ENCODE data around the gene EML6. TPM values are rescaled to one million over a fixed set of nuclear protein-coding genes. Genes with fewer than 3 reads are reported as not detected.

Gene EML6
- 10 to 100 TPM in 4 of 8 experiments, 1 to 10 TPM in 4; 2.9 to 23.2 (median 10.2) TPM for total RNA-seq

DNA sequence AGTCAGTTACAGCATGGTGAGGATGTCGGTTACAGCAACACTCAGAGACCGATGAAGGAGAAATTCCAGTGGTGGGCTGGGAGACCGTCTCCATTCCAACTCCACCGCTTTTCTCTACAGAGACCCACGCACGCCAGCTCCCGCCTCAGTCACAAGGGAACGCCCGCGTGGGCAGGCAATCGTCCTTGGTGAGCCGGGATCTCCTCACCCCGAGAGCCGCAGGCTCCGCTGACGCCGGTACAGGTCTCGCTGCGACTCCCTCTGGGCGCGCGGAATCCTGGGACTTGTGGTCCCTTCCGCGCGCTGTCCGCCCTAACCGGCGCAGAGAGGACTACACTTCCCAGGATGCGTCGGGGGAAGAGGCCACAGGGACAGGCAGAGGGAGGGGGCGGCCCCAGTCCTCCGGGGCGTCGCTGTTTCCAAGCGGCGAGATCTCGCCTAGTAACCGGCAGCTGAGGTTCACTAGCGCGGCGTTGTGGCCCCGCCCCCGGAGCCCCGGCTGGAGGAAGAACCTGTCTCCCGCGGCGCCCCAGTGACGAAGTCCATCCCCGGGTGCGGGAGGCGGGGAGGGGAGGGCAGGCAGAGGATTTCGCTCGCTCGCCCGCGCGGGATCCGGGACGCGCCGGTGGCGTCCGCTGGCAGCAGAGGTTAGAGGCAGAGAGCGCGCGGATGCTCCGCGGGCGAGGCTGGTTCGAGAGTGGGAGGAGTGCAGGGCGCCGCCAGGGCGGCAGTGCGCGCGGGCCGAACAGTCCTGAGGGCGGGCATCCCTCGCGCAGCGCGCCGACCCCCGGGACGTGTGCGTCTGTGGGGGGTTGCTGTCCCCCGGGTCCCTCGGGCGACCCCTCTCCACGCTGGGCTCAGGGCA lies at the start of gene EML6:
EML6 (plus strand) TSS at position 532 of the 865 bp plus-strand sequence. CDS start 1,400 bp downstream, outside the sequence.
- peak within 1 kb of the TSS; percentile 37 to 76 for H3K27ac ChIP-seq
- peak within 1 kb of the TSS; percentile 51 to 78 (median 66) for H3K4me3 ChIP-seq
- ATAC-seq (replicated peaks in 6 of 8): peak; percentile 92 to 97 (median 94)
- WGBS, 10 experiments: 0 to 7% (median 0%) methylated on average over 2 to 34 of the region's 90 CpGs; no CpG with 5 or more reads in 3 of the 10 experiments
- H3K4me1 ChIP-seq (replicated peaks in 1 of 2): peaks cover 5 to 9% of the 10 kb centered on the region in 2 donors
- in situ Hi-C loops (cut with MboI; ENCODE audit: low pct_unique_long_range_greater_than_20kb in 2 of 9, low sequenced_read_pairs in 9 of 9, unreplicated experiment in 9 of 9): loop anchor here in 5 of 9 experiments (25.0 kb wide), 1 partner anchor 611 kb away; the partner anchor contains the start of gene ACYP2 (in 5 of the 5)

DNA sequence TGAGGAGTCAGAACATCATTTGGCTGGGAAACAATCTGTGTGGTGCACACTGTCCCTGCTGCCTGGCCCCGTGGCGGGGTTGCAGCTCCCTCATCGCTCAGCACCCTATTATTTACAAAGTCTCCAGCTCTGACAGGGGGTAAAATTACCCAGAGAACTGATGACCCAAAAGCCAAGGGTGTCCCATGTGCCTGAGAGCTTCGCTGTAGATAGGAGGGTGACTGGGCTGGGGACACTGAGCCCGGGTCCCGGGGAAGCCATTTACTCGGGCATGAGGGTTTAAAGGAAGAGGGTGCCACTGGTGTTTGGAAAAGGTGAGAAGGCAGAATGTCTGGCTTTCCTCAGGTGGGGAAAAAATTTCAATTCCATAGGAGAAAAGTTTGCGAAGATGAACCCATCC lies 48.2 kb upstream of the EML6 start:
- no peak for ATAC-seq (replicated peaks in 6 of 8)
- H3K27ac ChIP-seq: no peak overlapping the region
- no peak overlapping the region for H3K4me3 ChIP-seq
- H3K4me1 ChIP-seq (replicated peaks in 1 of 2): peaks cover 0 to 3% of the 10 kb centered on the region in 2 donors
- 81 to 100% (median 95%) methylated on average over 1 to 8 of the region's 8 CpGs; no CpG with 5 or more reads in 3 of the 10 experiments for WGBS, 10 experiments
- in situ Hi-C loops (cut with MboI; ENCODE audit: low pct_unique_long_range_greater_than_20kb in 2 of 9, low sequenced_read_pairs in 9 of 9, unreplicated experiment in 9 of 9): no loop called here

DNA sequence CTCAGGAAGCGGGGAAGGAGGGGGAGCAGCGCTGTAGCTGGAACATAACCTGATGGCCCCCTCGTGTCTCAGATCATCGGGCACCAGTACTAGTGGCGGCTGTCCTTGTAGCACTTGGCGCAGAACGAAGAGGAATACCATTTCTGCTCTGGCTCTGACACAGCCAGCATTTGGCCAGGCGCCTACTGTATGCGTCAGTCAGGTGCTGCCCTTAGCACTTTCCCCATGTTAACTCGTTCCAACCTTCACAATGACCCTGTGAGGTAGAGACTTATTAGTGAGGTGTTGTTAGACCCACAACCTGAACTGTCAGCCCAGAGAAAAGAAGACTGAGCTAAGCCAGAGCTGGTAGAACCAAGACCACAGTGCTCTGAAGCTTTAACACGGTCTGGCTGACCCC lies 47.7 kb upstream of the EML6 start:
- Histone ChIP-seq H3K27ac (no peak overlapping the region), H3K4me1 (replicated peaks in 1 of 2) (peaks cover 0 to 3% of the 10 kb centered on the region in 2 donors), H3K4me3 (no peak overlapping the region)
- in situ Hi-C loops (cut with MboI; ENCODE audit: low pct_unique_long_range_greater_than_20kb in 2 of 9, low sequenced_read_pairs in 9 of 9, unreplicated experiment in 9 of 9): no loop called here
- no peak for ATAC-seq (replicated peaks in 6 of 8)
- WGBS, 10 experiments: 57 to 100% (median 83%) methylated on average over 1 to 10 of the region's 11 CpGs; no CpG with 5 or more reads in 2 of the 10 experiments

DNA sequence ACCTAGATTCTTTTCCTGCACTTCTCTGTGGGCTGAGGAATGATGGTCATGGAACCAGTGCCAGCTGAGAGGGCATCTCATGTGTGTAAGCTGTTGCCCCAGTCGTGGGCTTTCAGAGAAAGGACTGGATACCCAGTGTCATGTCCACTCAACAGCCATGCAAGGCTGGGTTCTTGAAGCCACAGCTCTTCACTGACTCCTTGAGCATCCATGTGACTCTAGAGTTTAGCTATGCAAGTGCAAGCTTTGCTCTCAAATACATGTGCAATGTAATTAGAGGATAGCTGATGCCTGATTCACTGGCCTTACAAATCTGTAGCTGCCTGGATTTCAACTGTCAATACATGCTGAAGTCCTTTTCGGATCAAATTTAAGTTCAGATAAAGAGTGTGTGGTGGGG lies 46.8 kb upstream of the EML6 start:
- WGBS, 10 experiments: 47 to 100% (median 100%) methylated on average over 1 to 2 of the region's 2 CpGs; no CpG with 5 or more reads in 2 of the 10 experiments
- ATAC-seq (replicated peaks in 6 of 8): no peak

DNA sequence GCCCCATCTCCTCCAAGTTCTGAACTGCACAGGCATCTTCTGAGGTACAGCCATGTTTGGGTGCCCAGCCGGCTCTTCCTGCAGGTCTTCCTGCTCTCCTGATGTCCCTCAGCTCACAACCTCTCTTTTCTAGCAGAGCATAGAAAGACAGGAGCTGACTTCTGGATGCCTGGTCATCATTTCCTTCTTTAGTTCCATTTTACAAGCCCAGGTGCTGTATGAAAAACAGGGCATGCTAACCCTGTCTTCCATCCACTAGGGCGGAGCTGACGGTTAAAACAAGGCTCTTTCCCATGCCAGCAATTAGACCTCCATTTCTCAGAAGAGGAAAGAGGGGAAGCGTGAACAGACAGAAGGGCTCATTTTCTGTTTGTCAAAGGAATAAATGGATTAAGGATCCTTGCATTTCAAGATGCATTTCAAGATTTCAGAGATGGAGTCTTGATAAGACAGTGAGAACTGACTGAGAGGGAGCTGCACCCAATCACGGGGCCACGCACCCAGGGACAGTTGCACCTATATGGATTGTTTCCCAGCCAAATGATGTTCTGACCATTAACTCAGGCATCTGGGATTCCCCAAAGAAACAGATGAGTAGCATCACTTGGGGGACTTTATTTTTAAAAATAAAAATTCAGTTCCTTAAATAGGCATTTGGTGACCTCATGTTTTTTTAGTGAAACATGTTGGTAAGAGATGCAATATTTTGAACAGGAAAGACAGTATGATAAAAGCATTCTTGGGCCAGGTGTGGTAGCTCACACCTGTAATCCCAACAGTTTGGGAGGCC lies 45.8 kb upstream of the EML6 start:
- no peak overlapping the region for H3K27ac ChIP-seq
- WGBS, 10 experiments: 88 to 100% (median 98%) methylated on average over 1 to 5 of the region's 6 CpGs; no CpG with 5 or more reads in 4 of the 10 experiments
- no peak overlapping the region for H3K4me3 ChIP-seq
- ATAC-seq (replicated peaks in 6 of 8): no peak
- H3K4me1 ChIP-seq (replicated peaks in 1 of 2): peaks cover 0 to 3% of the 10 kb centered on the region in 2 donors
- in situ Hi-C loops (cut with MboI; ENCODE audit: low pct_unique_long_range_greater_than_20kb in 2 of 9, low sequenced_read_pairs in 9 of 9, unreplicated experiment in 9 of 9): no loop called here

More for the DNA sequence above, 46.8 kb upstream of the EML6 start:
- in situ Hi-C loops (cut with MboI; ENCODE audit: low pct_unique_long_range_greater_than_20kb in 2 of 9, low sequenced_read_pairs in 9 of 9, unreplicated experiment in 9 of 9): no loop called here
- Histone ChIP-seq H3K27ac (no peak overlapping the region), H3K4me1 (replicated peaks in 1 of 2) (peaks cover 0 to 3% of the 10 kb centered on the region in 2 donors), H3K4me3 (no peak overlapping the region)

DNA sequence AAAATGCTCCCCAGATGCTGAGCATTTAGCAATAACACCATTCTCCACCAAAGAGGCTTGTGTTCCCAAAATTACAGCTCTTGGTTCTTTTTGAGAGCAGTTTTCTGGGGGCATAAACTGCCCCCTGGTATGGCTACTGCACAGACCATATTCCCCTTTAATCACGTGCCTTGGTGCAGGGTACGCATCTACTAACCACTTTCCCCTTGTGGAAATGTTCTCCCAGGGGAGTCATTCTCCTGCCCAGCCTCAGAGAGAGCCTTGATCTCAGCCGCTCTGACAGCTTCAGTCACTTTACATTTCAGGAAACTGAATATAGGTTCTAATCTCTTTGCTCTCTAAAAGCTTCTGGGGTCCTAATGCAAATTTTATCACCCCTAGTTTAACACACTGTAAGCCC lies 44.7 kb upstream of the EML6 start:
- ATAC-seq (replicated peaks in 6 of 8): peak in 6 of 8 experiments; percentile 3 to 78 (median 44)
- in situ Hi-C loops (cut with MboI; ENCODE audit: low pct_unique_long_range_greater_than_20kb in 2 of 9, low sequenced_read_pairs in 9 of 9, unreplicated experiment in 9 of 9): no loop called here
- Histone ChIP-seq H3K4me1 (replicated peaks in 1 of 2) (peaks cover 0 to 3% of the 10 kb centered on the region in 2 donors), H3K4me3 (no peak overlapping the region), H3K27ac (no peak overlapping the region)
- 20 to 90% (median 51%) methylated on average over 1 to 3 of the region's 3 CpGs; no CpG with 5 or more reads in 5 of the 10 experiments for WGBS, 10 experiments

DNA sequence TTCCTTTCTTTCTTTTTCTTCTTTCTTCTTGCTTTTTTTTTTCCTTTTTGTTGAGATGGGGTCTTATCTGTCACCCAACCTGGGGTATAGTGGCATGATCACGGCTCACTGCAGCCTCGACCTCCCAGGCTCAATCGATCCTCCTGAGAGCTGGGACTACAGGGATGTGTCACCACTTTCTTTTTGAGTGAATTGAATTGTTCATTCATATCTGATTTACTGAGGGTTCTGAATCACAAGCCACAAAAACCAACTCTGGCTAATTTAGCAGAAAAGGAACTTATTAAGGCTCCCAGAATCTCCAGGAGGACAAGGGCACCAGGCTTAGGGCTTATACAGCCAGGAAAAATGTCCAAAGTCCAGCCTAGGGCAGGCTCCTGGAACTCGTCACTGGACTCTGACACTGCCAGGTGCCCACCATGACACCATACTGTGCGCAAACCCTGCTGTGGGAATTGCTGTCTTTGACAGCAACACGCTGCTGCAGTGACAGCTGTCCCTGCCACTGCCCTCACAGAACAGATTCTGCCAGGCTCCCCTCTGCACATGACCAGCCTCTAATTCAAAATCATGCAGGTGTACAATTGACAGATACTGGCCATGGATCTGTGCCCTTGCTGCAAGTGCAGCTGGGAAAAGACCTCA lies 42.9 kb upstream of the EML6 start:
- Histone ChIP-seq H3K27ac (no peak overlapping the region), H3K4me3 (no peak overlapping the region), H3K4me1 (replicated peaks in 1 of 2) (peaks cover 0 to 3% of the 10 kb centered on the region in 2 donors)
- in situ Hi-C loops (cut with MboI; ENCODE audit: low pct_unique_long_range_greater_than_20kb in 2 of 9, low sequenced_read_pairs in 9 of 9, unreplicated experiment in 9 of 9): no loop called here
- ATAC-seq (replicated peaks in 6 of 8): no peak
- 6 to 100% (median 76%) methylated on average over 1 to 6 of the region's 6 CpGs for WGBS, 10 experiments

DNA sequence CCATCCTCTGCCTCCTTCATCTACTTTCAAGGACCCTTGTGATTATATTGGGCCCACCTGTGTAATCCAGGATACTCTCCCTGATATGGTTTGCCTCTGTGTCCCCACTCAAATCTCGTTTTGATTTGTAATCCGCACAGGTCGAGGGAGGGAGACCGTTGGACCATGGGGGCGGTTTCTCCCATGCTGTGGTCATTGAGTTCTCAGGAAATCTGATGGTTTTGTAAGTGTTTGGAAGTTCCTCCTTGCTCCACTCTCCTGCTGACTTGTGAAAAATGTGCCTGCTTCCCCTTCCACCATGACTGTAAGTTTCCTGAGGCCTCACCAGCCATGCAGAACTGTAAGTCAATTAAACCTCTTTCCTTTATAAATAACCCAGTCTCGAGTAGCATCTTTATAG lies 42.0 kb upstream of the EML6 start:
- WGBS, 10 experiments: 40 to 100% (median 80%) methylated on average over 1 to 6 of the region's 6 CpGs; no CpG with 5 or more reads in 1 of the 10 experiments
- Histone ChIP-seq H3K4me1 (replicated peaks in 1 of 2) (peaks cover 0 to 3% of the 10 kb centered on the region in 2 donors), H3K4me3 (no peak overlapping the region), H3K27ac (no peak overlapping the region)
- no peak for ATAC-seq (replicated peaks in 6 of 8)
- in situ Hi-C loops (cut with MboI; ENCODE audit: low pct_unique_long_range_greater_than_20kb in 2 of 9, low sequenced_read_pairs in 9 of 9, unreplicated experiment in 9 of 9): no loop called here

DNA sequence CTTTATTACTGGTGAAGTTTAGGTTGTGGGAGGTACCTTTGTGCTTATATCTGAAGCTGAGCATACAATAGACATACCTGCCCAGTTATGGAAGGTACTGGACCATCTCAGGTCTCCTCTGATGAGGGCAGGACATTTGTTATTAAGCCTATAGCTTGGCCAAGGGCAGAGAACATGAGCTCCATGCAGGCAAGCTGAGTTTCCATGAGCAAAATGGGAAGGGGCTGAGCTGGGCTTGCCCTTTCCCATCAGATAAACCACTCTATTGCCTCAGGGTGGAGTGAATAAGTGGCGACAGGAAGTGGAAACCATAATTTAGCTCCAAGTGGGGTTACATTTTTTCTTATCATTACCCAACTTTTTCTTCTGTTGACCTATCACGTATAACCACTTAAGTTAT lies 39.9 kb upstream of the EML6 start:
- in situ Hi-C loops (cut with MboI; ENCODE audit: low pct_unique_long_range_greater_than_20kb in 2 of 9, low sequenced_read_pairs in 9 of 9, unreplicated experiment in 9 of 9): no loop called here
- ATAC-seq (replicated peaks in 6 of 8): no peak
- no peak overlapping the region for H3K4me3 ChIP-seq
- WGBS, 10 experiments: 60 to 100% (median 93%) methylated on average over 1 to 2 of the region's 2 CpGs; no CpG with 5 or more reads in 2 of the 10 experiments
- H3K4me1 ChIP-seq (replicated peaks in 1 of 2): peaks cover 0 to 3% of the 10 kb centered on the region in 2 donors
- H3K27ac ChIP-seq: no peak overlapping the region

DNA sequence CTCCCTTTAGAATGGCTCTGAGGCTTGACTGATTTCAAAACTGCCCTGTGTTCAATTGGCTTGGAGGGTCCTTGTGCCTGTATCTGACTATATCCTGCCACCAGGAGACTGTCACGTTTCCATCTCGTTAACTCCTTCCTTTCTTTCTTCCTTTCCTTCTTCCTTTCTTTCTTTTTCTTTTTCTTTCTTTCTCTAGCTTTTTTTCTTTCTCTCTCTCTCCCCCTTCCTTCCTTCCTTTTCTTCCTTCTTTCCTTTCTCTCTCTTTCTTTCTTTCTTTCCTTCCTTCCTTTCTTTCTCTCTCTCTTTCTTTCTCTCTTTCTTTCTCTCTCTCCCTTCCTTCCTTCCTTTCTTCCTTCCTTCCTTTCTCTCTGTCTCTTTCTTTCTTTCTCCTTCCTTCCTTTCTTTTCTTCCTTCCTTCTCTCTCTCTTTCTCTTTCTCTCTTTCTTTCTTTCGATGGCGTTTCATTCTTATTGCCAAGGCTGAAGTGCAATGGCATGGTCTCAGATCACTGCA lies 38.1 kb upstream of the EML6 start:
- WGBS, 10 experiments: 51 to 93% (median 81%) methylated on average over 4 of the region's 4 CpGs; no CpG with 5 or more reads in 2 of the 10 experiments
- Histone ChIP-seq H3K27ac (no peak overlapping the region), H3K4me3 (no peak overlapping the region), H3K4me1 (replicated peaks in 1 of 2) (no peaks in the 10 kb centered on the region)
- in situ Hi-C loops (cut with MboI; ENCODE audit: low pct_unique_long_range_greater_than_20kb in 2 of 9, low sequenced_read_pairs in 9 of 9, unreplicated experiment in 9 of 9): no loop called here
- ATAC-seq (replicated peaks in 6 of 8): no peak

DNA sequence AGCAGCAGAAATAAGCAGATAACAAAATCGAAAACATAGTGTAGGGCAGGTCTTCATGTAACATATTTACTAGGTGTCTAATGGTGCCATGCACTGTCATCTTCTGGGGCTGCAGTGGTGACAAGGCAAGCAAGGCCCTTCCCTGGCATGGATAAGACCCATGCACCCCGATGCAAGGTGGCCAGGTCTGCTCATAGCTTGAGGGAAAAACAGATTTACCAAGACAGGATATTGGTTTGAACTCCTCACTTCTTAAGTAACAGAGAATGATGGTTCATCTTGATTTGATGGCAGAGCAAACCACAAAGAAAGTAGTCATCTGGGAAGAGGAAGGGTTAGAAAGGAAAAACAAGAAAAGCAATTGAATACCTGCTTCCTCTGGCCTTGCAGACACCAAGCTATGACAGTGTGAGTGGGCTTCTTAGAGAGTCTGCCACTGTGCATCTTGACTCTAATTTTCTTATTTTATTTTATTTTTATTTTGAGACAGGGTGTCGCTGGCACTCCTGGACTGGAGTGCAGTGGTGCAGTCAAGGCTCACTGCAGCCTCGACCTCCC lies 35.8 kb upstream of the EML6 start:
- no peak overlapping the region for H3K4me3 ChIP-seq
- no peak overlapping the region for H3K27ac ChIP-seq
- ATAC-seq (replicated peaks in 6 of 8): no peak
- in situ Hi-C loops (cut with MboI; ENCODE audit: low pct_unique_long_range_greater_than_20kb in 2 of 9, low sequenced_read_pairs in 9 of 9, unreplicated experiment in 9 of 9): no loop called here
- H3K4me1 ChIP-seq (replicated peaks in 1 of 2): peaks cover 0 to 3% of the 10 kb centered on the region in 2 donors
- 63 to 100% (median 90%) methylated on average over 1 to 4 of the region's 4 CpGs; no CpG with 5 or more reads in 2 of the 10 experiments for WGBS, 10 experiments

Measured in motor neuron (in vitro differentiated cells).